HG03342 (cell line): ENCODE measurements around the gene PHACTR3.

Source experiments
- ATAC-seq: cut with Tn5 transposase; IDR thresholded peaks from one replicate; pipeline ENCODE4 v1.9.1; 2021; ENCODE audit warnings: mild to moderate bottlenecking, moderate library complexity; ENCODE audit not compliant: unreplicated experiment

Gene PHACTR3

DNA sequence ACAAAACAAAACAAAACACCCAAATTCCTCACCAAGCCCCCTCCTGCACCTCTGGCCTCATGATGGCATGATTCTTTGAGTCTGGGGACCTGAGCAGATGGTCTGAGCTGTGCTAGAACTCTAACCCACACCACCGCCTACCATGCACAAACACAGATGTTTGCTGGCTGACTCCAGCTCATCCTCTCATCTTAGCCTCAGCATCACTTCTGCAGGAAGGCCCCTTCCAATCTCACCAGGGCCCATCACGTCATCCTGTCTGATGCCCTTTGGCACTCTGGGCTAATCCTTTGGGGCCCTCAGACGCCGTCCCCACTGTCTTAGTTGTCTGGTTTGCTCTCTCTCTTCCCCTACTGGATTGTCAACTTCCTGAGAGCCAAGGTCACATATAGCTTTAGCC lies 85.8 kb downstream of the PHACTR3 start:
- ATAC-seq = no peak

- no peak for ATAC-seq
Observed at GRCh38 chr20:59690976-59691375, 86.6 kb downstream of the PHACTR3 start.

DNA sequence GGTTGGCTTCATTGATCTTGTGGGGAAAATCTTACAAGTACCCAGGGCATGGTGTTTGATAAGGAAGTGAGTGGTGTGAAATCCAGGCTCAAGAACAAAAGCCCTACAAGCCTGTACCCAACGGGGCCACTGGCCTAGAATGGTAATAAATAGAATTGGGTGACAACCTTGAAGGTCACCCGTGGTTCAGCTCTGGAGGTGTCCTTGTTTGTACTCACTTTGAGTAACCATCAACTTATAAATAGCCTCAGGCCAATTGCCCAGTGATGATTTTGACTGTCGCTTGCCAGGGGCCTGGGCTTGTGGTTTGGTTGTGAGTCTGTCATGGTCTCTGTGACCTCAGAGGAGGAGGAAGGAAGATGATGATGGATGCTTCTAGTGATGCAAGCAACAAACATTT lies 87.8 kb downstream of the PHACTR3 start:
- no peak for ATAC-seq

DNA sequence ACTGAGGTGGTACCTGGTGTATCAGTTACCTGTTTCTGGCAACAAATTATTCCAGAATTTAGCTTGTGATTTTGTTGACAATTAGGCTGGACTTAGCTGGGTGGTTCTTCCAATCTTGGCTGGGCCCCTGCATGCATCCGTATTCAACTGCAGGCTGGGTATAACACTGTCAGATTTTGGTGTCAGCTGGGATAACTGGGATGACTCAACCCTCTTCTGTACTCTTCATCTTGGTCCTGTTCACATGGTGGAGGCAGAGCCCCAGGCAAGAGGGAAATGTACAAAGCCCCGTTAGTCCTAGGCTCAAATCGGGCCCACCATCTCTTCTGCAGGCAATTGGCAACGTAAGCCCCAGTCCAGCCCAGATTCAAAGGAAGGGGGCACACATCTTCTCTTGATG lies 89.2 kb downstream of the PHACTR3 start:
- no peak for ATAC-seq

DNA sequence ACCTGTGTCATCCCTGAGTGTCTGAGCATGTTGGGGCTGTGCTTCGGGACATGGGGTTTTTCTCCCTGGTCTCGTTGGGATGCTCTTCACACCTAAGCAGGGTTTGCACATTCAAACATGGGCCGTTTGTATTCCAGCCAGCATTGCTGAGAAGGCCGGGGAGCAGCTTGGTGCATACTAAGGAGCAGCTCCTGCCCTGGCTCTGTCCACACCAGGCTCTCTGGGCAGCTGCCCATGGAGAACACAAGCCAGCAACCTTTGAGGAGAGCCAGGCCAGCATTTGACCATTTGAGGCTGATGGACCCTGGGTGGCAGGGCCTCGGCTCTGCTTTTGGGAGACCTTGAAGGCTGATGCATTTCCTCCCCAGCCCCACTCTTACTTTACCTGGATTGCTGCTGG lies 92.1 kb downstream of the PHACTR3 start:
- no peak for ATAC-seq

GRCh38 chr20:59697068-59697467 lies 92.7 kb downstream of the PHACTR3 start:
- no peak for ATAC-seq

DNA sequence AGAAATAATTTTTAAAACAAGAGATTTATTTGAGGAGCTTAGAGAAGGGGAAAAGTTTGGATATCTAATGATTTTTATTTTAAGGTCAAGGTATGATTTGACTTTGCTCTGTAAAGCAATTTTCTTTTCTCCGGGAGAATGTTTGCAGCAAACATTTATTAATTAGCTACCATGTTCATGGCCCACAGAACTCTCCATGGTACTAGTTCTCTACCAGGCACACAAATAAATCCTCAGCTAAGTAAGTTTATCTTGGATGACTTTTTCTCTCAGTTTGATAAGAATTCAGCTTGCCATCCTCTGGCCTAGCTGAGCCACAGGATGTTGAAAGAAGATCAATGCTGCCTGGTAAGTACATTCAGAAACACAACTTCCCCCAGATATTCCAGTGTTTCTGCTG lies 94.3 kb downstream of the PHACTR3 start:
- ATAC-seq = no peak

DNA sequence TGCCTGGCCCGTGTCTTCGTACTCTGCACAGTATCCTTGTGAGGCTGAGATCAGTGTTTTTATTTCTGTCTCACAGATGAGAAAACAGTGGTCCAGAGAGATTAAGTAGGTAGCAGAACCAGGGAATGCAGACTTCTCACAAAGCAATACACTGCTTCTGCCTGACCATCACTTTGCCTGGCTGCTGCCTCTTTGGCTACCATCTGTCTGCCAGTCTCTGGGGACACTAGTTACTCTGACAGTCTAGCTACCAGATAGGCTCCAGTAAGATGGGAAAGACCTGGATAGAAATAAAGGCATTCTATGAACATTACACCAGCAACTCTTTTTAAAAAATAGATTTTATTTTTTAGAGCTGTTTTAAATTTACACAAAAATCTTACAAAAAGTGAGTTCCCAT lies 96.9 kb downstream of the PHACTR3 start:
- ATAC-seq = no peak

GRCh38 chr20:59703046-59703445 lies 98.7 kb downstream of the PHACTR3 start:
- ATAC-seq = no peak

- no peak for ATAC-seq
Observed at GRCh38 chr20:59705651-59706399, 101.5 kb downstream of the PHACTR3 start.

GRCh38 chr20:59706400-59706693 lies 102.0 kb downstream of the PHACTR3 start:
- ATAC-seq = no peak

- ATAC-seq = no peak
Observed at GRCh38 chr20:59708326-59708725, 104.0 kb downstream of the PHACTR3 start.

GRCh38 chr20:59709636-59710035 lies 105.3 kb downstream of the PHACTR3 start:
- no peak for ATAC-seq

DNA sequence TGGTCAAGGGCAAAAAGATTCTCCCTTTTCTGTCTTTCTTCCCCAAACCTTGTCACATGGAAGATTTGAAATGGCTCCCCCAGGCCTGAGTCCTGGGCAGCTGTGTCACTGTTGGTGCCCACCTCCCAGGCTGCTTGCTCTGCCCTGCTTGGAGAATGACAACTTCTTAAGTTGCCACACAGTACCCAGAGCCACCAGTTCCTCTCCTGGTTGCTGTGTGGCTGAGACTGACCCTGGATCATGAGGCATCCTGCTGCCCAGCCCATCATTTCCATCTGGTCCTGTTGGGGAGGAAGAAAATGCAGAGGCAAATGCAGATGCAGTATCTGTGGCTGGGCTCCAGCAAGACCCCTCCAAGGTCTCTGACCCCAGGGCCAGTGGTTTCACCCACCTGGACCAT lies 113.7 kb downstream of the PHACTR3 start:
- no peak for ATAC-seq

DNA sequence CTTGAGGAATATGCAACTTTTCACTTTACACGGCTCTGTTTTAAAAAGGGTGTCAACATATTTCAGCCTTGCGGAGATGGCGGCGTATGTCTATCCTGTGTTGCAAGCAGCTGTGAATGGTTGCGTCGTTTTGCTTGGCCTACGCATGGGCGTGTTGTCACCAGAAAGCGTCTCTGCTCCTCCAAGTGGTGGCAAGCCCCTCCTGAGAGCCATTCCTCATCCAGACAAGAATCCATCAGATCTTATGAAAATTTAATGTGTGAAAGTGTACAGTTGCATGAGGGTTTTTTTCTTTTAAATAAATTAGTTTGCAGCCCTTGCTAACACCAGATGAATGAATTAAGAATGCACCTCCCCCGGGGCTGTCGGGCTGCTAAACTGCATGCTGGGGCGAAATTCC lies 114.4 kb downstream of the PHACTR3 start:
- no peak for ATAC-seq

- no peak for ATAC-seq
Observed at GRCh38 chr20:59720013-59720412, 115.7 kb downstream of the PHACTR3 start.

DNA sequence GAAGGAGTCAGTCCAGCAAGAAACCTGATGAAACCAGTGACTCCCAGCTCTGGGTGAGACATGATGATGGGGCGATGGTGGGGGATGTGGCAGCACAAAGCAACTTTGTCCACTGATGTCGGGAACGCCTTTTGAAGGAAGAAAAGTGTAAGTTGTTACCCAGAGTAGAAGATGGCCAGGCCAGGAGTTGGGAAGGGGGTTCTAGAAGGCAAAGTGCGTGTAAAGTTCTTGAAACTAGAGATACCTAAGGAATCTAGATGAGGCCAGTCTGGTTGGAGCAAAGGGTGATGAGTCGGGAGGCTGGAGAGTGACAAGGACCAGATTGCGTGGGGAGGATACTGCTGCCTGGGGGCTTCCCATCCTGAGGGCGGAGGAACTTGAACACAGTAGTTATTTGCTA lies 117.0 kb downstream of the PHACTR3 start:
- ATAC-seq = no peak

DNA sequence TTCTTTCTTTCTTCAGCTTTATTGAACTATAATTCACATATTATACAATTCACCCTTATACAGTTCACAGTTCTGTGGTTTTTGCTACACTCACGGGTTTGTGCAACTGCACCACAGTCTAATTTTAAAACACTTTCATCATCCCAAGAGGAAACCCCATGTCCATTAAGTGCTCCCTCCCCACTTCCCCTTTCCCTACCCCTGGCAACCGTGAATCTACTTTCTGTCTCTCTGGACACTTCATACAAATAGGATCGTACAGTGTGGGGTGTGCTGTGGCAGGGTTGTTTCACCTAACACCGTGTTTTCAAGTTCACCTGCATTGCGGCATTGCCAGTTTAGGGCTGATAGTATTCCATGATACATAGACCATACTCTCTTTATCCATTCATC lies 118.8 kb downstream of the PHACTR3 start:
- no peak for ATAC-seq

DNA sequence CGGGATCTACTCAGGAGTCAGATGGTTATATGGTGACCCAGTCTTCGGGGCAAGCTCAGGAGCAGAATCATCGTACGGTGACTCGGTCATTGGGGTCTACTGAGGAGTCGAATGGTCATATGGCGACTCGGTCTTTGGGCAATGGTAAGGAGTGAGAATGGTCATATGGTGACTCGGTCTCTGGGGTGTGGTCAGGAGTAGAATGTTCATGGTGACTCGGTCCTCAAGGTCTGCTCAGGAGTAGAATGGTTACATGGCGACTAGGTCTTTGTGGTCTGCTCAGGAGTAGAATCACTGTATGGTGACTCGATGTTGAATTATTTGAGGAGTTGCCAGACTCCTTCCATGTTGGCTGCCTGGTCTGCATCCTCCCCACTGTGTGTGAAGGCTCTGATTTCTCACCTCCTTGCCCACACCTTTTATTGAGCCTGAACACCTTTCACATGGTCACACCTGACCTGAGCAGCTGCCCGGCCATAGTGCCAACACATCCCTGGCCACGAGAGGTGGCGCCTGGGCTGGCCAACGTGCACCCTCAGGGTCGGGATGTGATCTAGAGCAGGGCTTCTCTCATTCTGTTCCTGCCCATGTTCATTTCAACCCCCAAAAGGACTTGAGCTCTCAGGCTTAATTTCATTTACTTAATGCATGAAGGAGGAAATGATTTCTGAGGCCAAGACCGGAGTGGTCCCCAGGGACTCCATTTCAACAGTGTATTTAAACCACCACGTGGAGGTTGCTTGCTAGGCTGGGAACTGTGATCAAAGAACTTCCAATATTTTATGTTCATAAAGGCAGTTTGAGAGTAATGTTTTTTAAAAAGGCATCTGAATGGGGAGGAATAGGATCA lies 119.5 kb downstream of the PHACTR3 start:
- ATAC-seq = no peak

- no peak for ATAC-seq
Observed at GRCh38 chr20:59724457-59725366, 120.4 kb downstream of the PHACTR3 start.

DNA sequence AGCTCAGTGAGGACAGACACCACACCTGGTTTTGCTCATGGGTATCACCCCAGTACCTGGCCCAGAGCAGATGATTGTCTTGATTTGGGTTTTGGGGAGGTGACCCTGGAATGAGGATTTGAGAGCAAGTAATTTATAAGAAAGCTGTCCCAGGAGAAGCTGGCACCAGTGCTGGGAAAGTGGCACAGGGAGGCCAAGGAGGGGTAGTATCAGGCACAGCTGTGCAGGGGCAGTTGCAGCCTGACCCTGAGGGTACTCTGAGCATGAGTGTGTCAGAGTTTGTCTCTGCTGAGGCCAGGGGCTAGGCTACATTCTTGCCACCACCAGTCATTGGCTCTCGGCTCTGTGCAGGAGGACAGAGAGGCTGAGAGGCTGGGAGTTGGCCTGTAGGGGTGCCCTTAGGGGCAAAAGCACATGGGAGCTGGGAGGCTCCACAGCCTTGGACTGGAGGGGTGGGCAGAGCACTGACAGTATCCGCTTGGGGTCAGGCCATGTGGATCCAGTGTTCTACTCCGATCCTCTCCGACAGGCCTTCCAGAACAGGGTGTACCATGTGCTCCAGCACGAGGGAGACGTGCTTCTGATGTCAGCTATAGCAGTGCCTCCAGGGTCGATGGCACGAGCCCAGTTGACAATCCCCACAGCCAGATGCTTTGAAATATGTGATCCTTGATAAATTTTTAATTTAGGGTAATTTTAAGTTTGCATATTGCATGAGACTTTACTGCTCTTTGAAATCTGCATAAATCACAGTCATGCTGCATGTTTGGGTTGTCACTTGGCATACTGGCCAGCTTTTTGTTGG lies 121.3 kb downstream of the PHACTR3 start:
- ATAC-seq = no peak
